ENCODE results near the gene YPEL4. TPM values are rescaled to one million over a fixed set of nuclear protein-coding genes. Genes with fewer than 3 reads are reported as not detected.

YPEL4 gene
- total RNA-seq, 1 experiment from 2014 or later, result not detected

GRCh38 chr11:57638005-57638781 lies 11.5 kb downstream of the YPEL4 start:
- peak overlapping the region; percentile 91 for H3K4me3 ChIP-seq (ENCODE audit: low read length)
- intact Hi-C loops (cut with micrococcal nuclease), result no loop called here
- no peak overlapping the region; the same call in 1 of the 2 replicates for H3K27ac ChIP-seq (ENCODE audit: low read length)

DNA sequence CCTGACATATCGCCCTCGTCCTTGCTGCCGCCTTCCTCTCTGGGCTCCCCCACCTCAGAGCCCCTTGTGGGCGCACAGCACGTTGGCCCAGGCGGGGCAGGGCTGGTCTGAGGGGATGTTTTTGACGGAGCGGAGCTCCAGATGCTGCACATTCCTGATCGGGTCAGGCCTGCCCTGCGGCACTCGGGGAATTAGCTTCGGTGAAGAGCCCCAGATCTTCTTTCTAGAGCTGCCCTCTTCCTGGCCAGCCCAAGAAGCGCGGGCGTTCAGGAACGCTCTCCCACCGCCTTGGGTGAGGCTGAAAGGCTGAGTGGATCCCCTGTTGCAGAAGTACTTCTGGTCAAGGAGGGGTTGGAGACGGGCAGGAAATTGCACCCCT lies 12.1 kb downstream of the YPEL4 start:
- Histone ChIP-seq H3K4me1 (ENCODE audit: insufficient read depth, low read length) (peaks cover 14% of the 10 kb centered on the region), H2AFZ (ENCODE audit: low read length) (peak overlapping the region; percentile 94), H3K27ac (ENCODE audit: low read length) (no peak overlapping the region), H3K9me2 (replicated peaks; ENCODE audit: low read length) (no peaks in the 10 kb centered on the region), H4K20me1 (ENCODE audit: low read length) (no peaks in the 10 kb centered on the region), H3K36me3 (ENCODE audit: low read depth, low read length) (no peaks in the 10 kb centered on the region), H3F3A (ENCODE audit: low read length, unreplicated experiment) (no peaks in the 10 kb centered on the region), H3K79me2 (ENCODE audit: low read length) (peaks cover 27% of the 10 kb centered on the region), H3K27me3 (ENCODE audit: low read length) (peaks cover 7% of the 10 kb centered on the region; the same call in 1 of the 2 replicates), H3K4me2 (ENCODE audit: low read length) (peak overlapping the region; percentile 97), H3K9me3 (ENCODE audit: low read length) (no peaks in the 10 kb centered on the region), H3K4me3 (ENCODE audit: low read length) (peak overlapping the region; percentile 91; the same call in 1 of the 2 replicates), H3K9ac (ENCODE audit: low read length) (no peak overlapping the region)
- no TSS peak for BruUV-seq (replicated peaks)
- ChIA-PET CTCF (no interaction called here), POLR2A (ENCODE audit: unreplicated experiment) (no interaction called here)
- DNase-seq, result no peak
- no peak for TF ChIP-seq EZH2 (IDR thresholded peaks at IDR 0.05; ENCODE audit: low read length, unreplicated experiment)
- no peak for TF ChIP-seq EZH2phosphoT487 (IDR thresholded peaks at IDR 0.05; ENCODE audit: borderline replicate concordance, low read length)
- no peak for TF ChIP-seq CTCF (conservative IDR thresholded peaks at IDR 0.05; ENCODE audit: low read depth, low read length)
- no peak for ATAC-seq
- intact Hi-C loops (cut with micrococcal nuclease), result no loop called here

More at GRCh38 chr11:57638005-57638781, 11.5 kb downstream of the YPEL4 start:
- 0 out of 2 replicates have a peak, but pooled peaks cover 5% of the 10 kb centered on the region for H3K27me3 ChIP-seq (ENCODE audit: low read length)
- H3K9me2 ChIP-seq (replicated peaks; ENCODE audit: low read length), result no peaks in the 10 kb centered on the region
- H2AFZ ChIP-seq (ENCODE audit: low read length), result peak overlapping the region; percentile 94
- no peaks in the 10 kb centered on the region for H3K36me3 ChIP-seq (ENCODE audit: low read depth, low read length)
- H3K9me3 ChIP-seq (ENCODE audit: low read length), result no peaks in the 10 kb centered on the region
- H3K9ac ChIP-seq (ENCODE audit: low read length), result peak overlapping the region; percentile 83
- DNase-seq (peak; percentile 77), ATAC-seq (peak; percentile 86)
- no peaks in the 10 kb centered on the region for H4K20me1 ChIP-seq (ENCODE audit: low read length)
- ChIA-PET CTCF (interaction anchor here (0.5 to 0.8 kb wide), 2 partner anchors 11 to 292 kb away, joined by 3 to 10 read pairs; no protein-coding TSS in a partner anchor), POLR2A (ENCODE audit: unreplicated experiment) (no interaction called here)
- no peaks in the 10 kb centered on the region for H3F3A ChIP-seq (ENCODE audit: low read length, unreplicated experiment)
- TF ChIP-seq CTCF (conservative IDR thresholded peaks at IDR 0.05; ENCODE audit: low read depth, low read length), result no peak
- no peak for TF ChIP-seq EZH2 (IDR thresholded peaks at IDR 0.05; ENCODE audit: low read length, unreplicated experiment)
- TF ChIP-seq EZH2phosphoT487 (IDR thresholded peaks at IDR 0.05; ENCODE audit: borderline replicate concordance, low read length), result no peak
- peaks cover 27% of the 10 kb centered on the region for H3K79me2 ChIP-seq (ENCODE audit: low read length)
- peak overlapping the region; percentile 97 for H3K4me2 ChIP-seq (ENCODE audit: low read length)
- H3K4me1 ChIP-seq (ENCODE audit: insufficient read depth, low read length), result peaks cover 14% of the 10 kb centered on the region
- no TSS peak for BruUV-seq (replicated peaks)

GRCh38 chr11:57635246-57635645 lies 14.5 kb downstream of the YPEL4 start:
- Histone ChIP-seq H3K4me2 (ENCODE audit: low read length) (no peak overlapping the region), H3K36me3 (ENCODE audit: low read depth, low read length) (no peaks in the 10 kb centered on the region), H3K4me1 (ENCODE audit: insufficient read depth, low read length) (peaks cover 14% of the 10 kb centered on the region), H4K20me1 (ENCODE audit: low read length) (no peaks in the 10 kb centered on the region), H3K9me3 (ENCODE audit: low read length) (no peaks in the 10 kb centered on the region), H3K27ac (ENCODE audit: low read length) (no peak overlapping the region), H3K9ac (ENCODE audit: low read length) (no peak overlapping the region), H3F3A (ENCODE audit: low read length, unreplicated experiment) (no peaks in the 10 kb centered on the region), H3K4me3 (ENCODE audit: low read length) (no peak overlapping the region), H3K9me2 (replicated peaks; ENCODE audit: low read length) (no peaks in the 10 kb centered on the region), H3K27me3 (ENCODE audit: low read length) (peaks cover 8% of the 10 kb centered on the region), H3K79me2 (ENCODE audit: low read length) (peaks cover 21% of the 10 kb centered on the region), H2AFZ (ENCODE audit: low read length) (no peak overlapping the region)
- ATAC-seq, result no peak
- no peak for DNase-seq
- TF ChIP-seq CTCF (conservative IDR thresholded peaks at IDR 0.05; ENCODE audit: low read depth, low read length) (no peak), EZH2 (IDR thresholded peaks at IDR 0.05; ENCODE audit: low read length, unreplicated experiment) (no peak), EZH2phosphoT487 (IDR thresholded peaks at IDR 0.05; ENCODE audit: borderline replicate concordance, low read length) (no peak)
- ChIA-PET CTCF (no interaction called here), POLR2A (ENCODE audit: unreplicated experiment) (interaction anchor here (0.7 kb wide), 1 partner anchor 499 kb away, joined by 5 read pairs; no protein-coding TSS in a partner anchor)
- BruUV-seq (replicated peaks), result no TSS peak
- intact Hi-C loops (cut with micrococcal nuclease), result no loop called here
